Activated T-cell treated with anti-CD3 and anti-CD28 coated beads for 48 hours (primary cell): Measurements from ENCODE around the gene POF1B.

ENCODE experiments used
- DNase-seq: peaks from one replicate; pipeline ENCODE4 v3.0.0-alpha.2; 2020; ENCODE audit warnings: low read depth

Gene POF1B

DNA sequence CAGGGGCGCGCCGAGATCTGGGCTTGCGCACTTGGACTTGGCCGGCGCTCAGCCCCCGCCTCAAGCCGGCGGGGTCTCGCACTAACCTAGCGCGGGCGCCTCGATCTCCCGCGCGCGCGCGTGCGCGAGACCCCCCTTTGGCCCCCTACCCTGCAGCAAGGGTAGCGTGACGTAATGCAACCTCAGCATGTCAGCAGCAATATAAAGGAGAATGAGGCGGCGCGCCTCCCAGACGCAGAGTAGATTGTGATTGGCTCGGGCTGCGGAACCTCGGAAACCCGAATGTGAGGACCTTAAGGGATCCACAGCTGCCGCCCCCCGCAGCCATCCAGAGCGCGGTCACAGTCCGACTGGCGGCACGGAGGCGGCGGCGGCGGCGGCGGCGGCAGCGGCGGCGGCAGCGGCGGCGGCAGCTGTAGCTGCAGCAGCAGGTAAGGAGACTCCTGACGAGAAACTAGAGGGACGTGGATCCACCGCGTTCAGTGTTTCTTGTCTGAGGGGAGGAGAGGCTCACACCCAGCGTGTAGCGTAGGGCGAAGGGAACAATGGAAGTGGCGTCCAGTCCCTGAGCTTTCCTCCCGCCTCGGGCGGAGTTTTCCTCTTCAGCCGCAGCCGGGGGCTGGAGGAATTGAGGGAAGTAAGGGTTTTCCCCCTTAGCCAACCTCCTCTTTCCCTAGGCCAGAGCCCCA is 135.6 kb downstream of the POF1B start, which contains the start of the genes SATL1 and ZNF711:
SATL1 (minus strand) TSS at position 19 of the 689 bp plus-strand sequence. CDS start 134,811 bp downstream, outside the sequence.
ZNF711 (plus strand) TSS at position 231 of the 689 bp plus-strand sequence. CDS start 3,582 bp downstream, outside the sequence.
- DNase-seq, result no peak

- DNase-seq, result no peak
These were observed 136.3 kb downstream of the POF1B start for GRCh38 chrX:85243155-85243554.
